ENCODE results near the gene CDH8.
"Not testable (repeated sequence)": the region's sequence is repeated elsewhere in the genome, so short reads cannot be mapped to it uniquely, and the experiment has no call there.

CDH8 gene

DNA sequence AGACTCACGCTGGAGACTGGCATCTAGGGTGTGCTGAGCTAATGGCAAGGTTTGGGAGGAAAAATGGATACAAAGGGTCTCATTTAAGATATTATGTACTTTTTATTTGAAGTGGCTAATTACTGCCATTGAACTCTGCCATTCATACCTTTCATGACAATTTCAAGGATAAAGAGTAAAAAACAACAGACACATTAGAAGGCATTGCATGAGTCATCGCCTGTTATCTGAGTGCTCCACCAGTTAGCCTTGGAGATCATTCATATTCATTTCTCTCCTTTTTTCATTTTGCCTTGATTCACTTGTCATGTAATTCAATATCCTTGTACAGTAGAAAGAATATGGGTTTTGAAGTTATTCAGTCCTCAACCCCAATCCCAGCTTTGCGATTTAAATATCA is 109.5 kb downstream of the CDH8 start:
- Histone ChIP-seq H3K27ac (ENCODE audit: low read length) (no peak overlapping the region), H3K4me3 (ENCODE audit: low read length) (no peak overlapping the region), H3K27me3 (ENCODE audit: control insufficient read depth, insufficient read depth, low read length) (no peaks in the 10 kb centered on the region), H3K36me3 (ENCODE audit: control insufficient read depth, low read depth, low read length) (no peaks in the 10 kb centered on the region), H3K9me3 (ENCODE audit: control insufficient read depth, low read depth, low read length) (no peaks in the 10 kb centered on the region), H3K9ac (ENCODE audit: low read length) (no peak overlapping the region), H3K4me1 (ENCODE audit: control insufficient read depth, low read depth, low read length) (peaks cover 9% of the 10 kb centered on the region)

DNA sequence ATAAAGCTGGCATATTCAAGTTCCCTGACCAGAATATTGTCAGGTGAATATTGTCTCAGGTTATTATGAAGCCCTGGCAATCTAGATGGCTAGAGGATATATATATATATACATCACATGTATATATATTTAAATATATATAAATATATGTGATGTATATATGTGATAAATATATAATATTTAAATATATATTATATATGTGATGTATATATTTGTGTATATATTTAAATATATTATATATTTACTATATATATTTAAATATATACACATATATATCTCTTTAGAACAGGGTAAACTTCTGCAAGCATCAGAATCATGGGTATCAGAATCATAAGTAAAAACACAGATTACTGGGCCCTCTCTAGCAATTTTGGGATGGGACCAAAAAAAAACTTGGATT is 112.6 kb downstream of the CDH8 start:
- no peak overlapping the region for H3K9ac ChIP-seq (ENCODE audit: low read length)
- H3K4me3 ChIP-seq (ENCODE audit: low read length): no peak overlapping the region
- no peak overlapping the region for H3K27ac ChIP-seq (ENCODE audit: low read length)
- H3K36me3 ChIP-seq (ENCODE audit: control insufficient read depth, low read depth, low read length): no peaks in the 10 kb centered on the region
- H3K27me3 ChIP-seq (ENCODE audit: control insufficient read depth, insufficient read depth, low read length): no peaks in the 10 kb centered on the region
- no peaks in the 10 kb centered on the region for H3K9me3 ChIP-seq (ENCODE audit: control insufficient read depth, low read depth, low read length)
- peaks cover 9% of the 10 kb centered on the region for H3K4me1 ChIP-seq (ENCODE audit: control insufficient read depth, low read depth, low read length)

DNA sequence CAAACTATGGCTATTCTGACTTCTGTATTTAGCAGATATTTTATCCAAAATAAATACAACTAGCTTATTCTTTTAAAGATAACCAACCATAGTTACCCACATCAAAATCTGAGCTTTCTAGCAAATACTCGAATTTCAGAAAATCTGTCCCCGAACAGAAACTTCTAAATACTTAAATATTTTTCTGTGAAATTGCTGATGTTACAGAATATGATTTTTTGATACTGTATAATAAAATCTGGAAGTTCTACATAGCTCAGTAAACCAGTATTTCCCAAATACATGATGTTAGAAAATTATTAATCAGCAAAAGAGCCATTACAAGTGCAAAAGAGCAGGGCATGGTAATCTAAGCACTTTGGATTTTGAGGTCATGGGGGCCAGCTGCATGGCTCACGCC is 114.9 kb downstream of the CDH8 start:
- Histone ChIP-seq H3K36me3 (ENCODE audit: control insufficient read depth, low read depth, low read length) (no peaks in the 10 kb centered on the region), H3K27me3 (ENCODE audit: control insufficient read depth, insufficient read depth, low read length) (no peaks in the 10 kb centered on the region), H3K27ac (ENCODE audit: low read length) (no peak overlapping the region), H3K4me1 (ENCODE audit: control insufficient read depth, low read depth, low read length) (peaks cover 3% of the 10 kb centered on the region), H3K4me3 (ENCODE audit: low read length) (no peak overlapping the region), H3K9ac (ENCODE audit: low read length) (no peak overlapping the region), H3K9me3 (ENCODE audit: control insufficient read depth, low read depth, low read length) (no peaks in the 10 kb centered on the region)

DNA sequence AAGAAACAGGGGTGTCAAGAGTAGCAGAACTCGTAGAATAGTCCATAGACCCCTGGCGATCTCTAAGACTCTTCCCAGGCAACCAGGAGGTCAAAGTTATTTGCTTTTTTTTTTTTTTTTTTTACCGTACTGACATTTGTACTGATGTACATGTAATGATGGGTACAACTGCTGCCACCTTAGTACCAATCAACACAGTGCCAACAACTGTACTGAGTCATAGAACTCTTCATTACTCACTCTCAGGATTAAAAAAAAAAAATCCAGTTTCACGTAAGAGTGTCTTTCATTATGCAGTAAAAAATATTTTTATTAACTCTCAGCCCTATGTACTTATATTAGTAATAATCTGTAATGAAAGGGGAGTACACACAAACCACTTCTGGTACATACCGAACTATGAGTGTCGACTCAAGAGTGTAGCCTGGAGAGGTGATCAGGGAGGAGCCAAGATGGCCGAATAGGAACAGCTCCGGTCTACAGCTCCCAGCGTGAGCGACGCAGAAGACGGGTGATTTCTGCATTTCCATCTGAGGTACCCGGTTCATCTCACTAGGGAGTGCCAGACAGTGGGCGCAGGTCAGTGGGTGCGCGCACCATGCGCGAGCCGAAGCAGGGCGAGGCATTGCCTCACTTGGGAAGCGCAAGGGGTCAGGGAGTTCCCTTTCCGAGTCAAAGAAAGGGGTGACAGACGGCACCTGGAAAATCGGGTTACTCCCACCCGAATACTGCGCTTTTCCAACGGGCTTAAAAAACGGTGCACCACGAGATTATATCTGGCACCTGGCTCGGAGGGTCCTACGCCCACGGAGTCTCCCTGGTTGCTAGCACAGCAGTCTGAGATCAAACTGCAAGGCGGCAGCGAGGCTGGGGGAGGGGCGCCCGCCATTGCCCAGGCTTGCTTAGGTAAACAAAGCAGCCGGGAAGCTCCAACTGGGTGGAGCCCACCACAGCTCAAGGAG is 118.1 kb downstream of the CDH8 start:
- peak overlapping the region; percentile 25 for H3K4me3 ChIP-seq (ENCODE audit: low read length)

DNA sequence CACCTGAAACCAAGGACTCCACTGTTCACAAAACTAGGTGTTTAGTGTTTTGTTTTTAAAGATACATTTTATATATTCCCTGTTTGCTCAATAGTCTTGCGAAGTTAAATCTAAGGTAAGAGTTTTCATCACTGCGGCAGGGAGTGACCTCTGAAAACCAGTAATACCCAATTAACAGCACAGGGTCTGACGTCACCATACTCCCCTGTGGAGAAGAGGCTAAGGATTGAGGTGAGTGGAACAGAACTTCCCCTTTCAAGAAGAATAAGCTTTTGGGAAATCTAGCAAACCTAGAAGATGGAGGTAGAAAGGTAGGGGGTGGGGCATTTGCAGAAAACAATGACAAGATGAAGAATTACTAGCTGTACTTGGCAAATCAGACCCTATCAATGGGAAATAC is 120.7 kb downstream of the CDH8 start:
- no peaks in the 10 kb centered on the region for H3K9me3 ChIP-seq (ENCODE audit: control insufficient read depth, low read depth, low read length)
- no peak overlapping the region for H3K4me3 ChIP-seq (ENCODE audit: low read length)
- no peaks in the 10 kb centered on the region for H3K27me3 ChIP-seq (ENCODE audit: control insufficient read depth, insufficient read depth, low read length)

More for the DNA sequence above, 118.1 kb downstream of the CDH8 start:
- not testable (repeated sequence) for H3K27me3 ChIP-seq (ENCODE audit: control insufficient read depth, insufficient read depth, low read length); H3K9me3 ChIP-seq (ENCODE audit: control insufficient read depth, low read depth, low read length); H3K4me1 ChIP-seq (ENCODE audit: control insufficient read depth, low read depth, low read length); H3K36me3 ChIP-seq (ENCODE audit: control insufficient read depth, low read depth, low read length); H3K27ac ChIP-seq (ENCODE audit: low read length)
- H3K9ac ChIP-seq (ENCODE audit: low read length): peak overlapping the region; percentile 36

DNA sequence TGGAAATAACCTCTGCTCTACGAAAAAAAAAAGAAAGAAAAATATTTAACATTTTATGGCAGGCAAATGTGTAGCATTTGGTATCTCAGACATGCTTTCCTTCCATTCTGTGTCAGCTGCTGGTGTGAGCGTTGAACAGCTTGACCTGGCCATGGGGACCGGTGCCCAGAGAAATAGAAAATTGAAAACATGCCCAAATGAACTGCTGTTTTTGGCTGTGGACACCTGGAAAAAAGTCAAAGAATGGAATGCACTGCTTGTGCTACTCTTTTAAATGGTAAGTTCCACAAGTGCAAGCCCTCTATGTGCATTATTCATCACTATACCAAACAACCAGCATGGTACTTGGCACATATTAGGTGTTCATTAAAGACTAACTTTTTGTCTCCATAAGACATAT is 127.2 kb downstream of the CDH8 start:
- Histone ChIP-seq H3K27ac (ENCODE audit: low read length) (no peak overlapping the region), H3K27me3 (ENCODE audit: control insufficient read depth, insufficient read depth, low read length) (no peaks in the 10 kb centered on the region), H3K4me3 (ENCODE audit: low read length) (no peak overlapping the region), H3K9me3 (ENCODE audit: control insufficient read depth, low read depth, low read length) (no peaks in the 10 kb centered on the region), H3K36me3 (ENCODE audit: control insufficient read depth, low read depth, low read length) (no peaks in the 10 kb centered on the region), H3K4me1 (ENCODE audit: control insufficient read depth, low read depth, low read length) (no peaks in the 10 kb centered on the region), H3K9ac (ENCODE audit: low read length) (no peak overlapping the region)

More for the DNA sequence above, 120.7 kb downstream of the CDH8 start:
- H3K4me1 ChIP-seq (ENCODE audit: control insufficient read depth, low read depth, low read length): no peaks in the 10 kb centered on the region
- no peak overlapping the region for H3K27ac ChIP-seq (ENCODE audit: low read length)
- H3K36me3 ChIP-seq (ENCODE audit: control insufficient read depth, low read depth, low read length): no peaks in the 10 kb centered on the region
- H3K9ac ChIP-seq (ENCODE audit: low read length): no peak overlapping the region

DNA sequence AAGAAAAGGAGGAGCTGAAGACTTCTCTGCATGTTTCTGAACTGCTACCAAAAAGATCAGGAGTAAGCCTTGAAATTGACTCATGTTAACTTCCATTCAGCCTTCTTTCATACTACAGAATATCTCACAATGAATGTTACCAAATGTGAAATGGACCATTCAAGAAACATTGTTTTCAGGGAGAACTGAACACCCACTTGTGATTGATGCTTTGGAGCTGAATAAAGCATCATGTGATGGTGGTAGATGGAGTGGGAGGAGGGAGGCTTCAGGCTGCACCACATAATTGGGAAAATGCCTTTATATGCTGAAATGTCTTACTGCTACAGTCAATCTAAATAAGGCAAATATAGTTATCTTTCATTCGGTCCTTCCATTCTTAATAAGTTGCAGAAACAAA is 127.8 kb downstream of the CDH8 start:
- Histone ChIP-seq H3K36me3 (ENCODE audit: control insufficient read depth, low read depth, low read length) (no peaks in the 10 kb centered on the region), H3K4me3 (ENCODE audit: low read length) (no peak overlapping the region), H3K4me1 (ENCODE audit: control insufficient read depth, low read depth, low read length) (no peaks in the 10 kb centered on the region), H3K9ac (ENCODE audit: low read length) (no peak overlapping the region), H3K27me3 (ENCODE audit: control insufficient read depth, insufficient read depth, low read length) (no peaks in the 10 kb centered on the region), H3K27ac (ENCODE audit: low read length) (no peak overlapping the region), H3K9me3 (ENCODE audit: control insufficient read depth, low read depth, low read length) (no peaks in the 10 kb centered on the region)

DNA sequence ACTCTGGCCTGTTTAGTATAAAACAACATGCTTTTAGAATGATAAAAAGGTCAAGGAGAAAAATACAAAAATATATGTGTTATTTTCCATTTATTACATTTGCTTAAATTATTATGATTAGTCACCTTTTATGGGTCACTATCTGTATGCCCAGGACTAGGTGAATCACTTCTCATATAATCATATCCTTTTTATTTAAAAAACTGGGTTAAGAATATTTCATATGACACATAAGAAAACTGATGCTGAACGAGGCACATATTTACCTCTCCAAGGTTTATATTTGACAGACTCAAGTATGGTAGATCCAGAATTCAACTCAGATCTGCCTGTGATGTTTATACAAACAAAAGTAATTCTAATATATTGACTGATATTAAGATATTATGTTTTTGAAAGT is 134.5 kb downstream of the CDH8 start:
- no peak overlapping the region for H3K4me3 ChIP-seq (ENCODE audit: low read length)

DNA sequence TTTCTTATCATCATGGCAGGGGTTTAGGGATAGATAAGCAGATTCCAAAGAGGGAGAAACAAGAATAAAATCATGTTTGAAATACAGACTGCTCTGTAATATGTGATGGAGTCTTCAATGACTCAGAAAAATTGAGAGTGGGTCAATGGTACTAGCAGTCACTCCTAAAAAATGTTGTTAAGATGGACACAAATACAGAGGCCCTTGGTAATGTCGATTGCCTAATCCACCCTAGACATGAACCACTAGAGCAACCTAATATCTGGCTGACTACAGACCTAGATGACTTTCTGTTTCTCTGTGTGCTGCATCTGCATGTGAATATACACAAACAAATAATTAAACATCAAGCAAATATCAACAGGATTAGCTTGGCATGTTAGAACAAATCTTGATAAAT is 135.8 kb downstream of the CDH8 start:
- Histone ChIP-seq H3K4me1 (ENCODE audit: control insufficient read depth, low read depth, low read length) (no peaks in the 10 kb centered on the region), H3K27me3 (ENCODE audit: control insufficient read depth, insufficient read depth, low read length) (no peaks in the 10 kb centered on the region), H3K9ac (ENCODE audit: low read length) (no peak overlapping the region), H3K4me3 (ENCODE audit: low read length) (no peak overlapping the region), H3K27ac (ENCODE audit: low read length) (no peak overlapping the region), H3K9me3 (ENCODE audit: control insufficient read depth, low read depth, low read length) (no peaks in the 10 kb centered on the region), H3K36me3 (ENCODE audit: control insufficient read depth, low read depth, low read length) (no peaks in the 10 kb centered on the region)

More for the DNA sequence above, 134.5 kb downstream of the CDH8 start:
- Histone ChIP-seq H3K9ac (ENCODE audit: low read length) (no peak overlapping the region), H3K9me3 (ENCODE audit: control insufficient read depth, low read depth, low read length) (no peaks in the 10 kb centered on the region), H3K36me3 (ENCODE audit: control insufficient read depth, low read depth, low read length) (no peaks in the 10 kb centered on the region), H3K4me1 (ENCODE audit: control insufficient read depth, low read depth, low read length) (no peaks in the 10 kb centered on the region), H3K27ac (ENCODE audit: low read length) (no peak overlapping the region), H3K27me3 (ENCODE audit: control insufficient read depth, insufficient read depth, low read length) (no peaks in the 10 kb centered on the region)

DNA sequence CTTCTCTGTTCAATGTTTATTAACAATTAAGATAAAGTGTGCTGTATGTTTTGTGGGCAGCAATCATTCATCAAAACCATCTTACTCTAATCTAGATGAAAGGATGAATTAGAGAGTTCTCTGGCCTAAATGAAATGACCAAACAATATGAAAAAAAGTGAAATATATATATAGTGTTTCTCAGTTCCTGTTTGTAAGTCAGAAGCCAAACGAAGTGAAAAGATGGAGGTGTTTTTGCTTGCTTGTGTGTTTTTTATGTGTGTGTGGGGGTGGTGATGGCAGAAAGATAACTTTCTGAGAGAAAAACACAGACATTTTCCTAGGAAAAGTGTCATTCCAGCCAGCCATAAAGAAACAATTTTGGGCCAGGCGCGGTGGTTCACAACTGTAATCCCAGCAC is 138.6 kb downstream of the CDH8 start:
- no peak overlapping the region for H3K4me3 ChIP-seq (ENCODE audit: low read length)
- H3K36me3 ChIP-seq (ENCODE audit: control insufficient read depth, low read depth, low read length): no peaks in the 10 kb centered on the region
- H3K27ac ChIP-seq (ENCODE audit: low read length): no peak overlapping the region
- H3K9ac ChIP-seq (ENCODE audit: low read length): no peak overlapping the region
- no peaks in the 10 kb centered on the region for H3K27me3 ChIP-seq (ENCODE audit: control insufficient read depth, insufficient read depth, low read length)
- H3K9me3 ChIP-seq (ENCODE audit: control insufficient read depth, low read depth, low read length): no peaks in the 10 kb centered on the region
- H3K4me1 ChIP-seq (ENCODE audit: control insufficient read depth, low read depth, low read length): no peaks in the 10 kb centered on the region

DNA sequence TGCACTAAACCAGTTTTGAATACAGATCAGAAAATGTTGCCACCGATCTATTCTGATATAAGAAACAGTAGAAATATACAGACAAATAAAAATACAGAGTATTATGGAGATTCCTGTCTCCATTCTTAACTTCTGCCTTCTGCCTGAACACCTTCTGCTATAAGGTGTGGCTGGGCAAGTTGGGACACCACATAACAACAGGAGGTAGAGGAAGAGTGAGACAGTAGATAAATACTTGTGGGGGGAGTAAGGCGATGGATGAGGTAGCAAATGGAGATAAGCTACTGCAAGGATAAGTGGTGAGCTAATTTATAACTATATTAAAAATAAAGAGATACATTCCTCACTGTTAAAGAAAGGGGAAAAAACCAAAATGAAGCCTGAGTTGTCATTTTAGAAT is 143.7 kb downstream of the CDH8 start:
- no peaks in the 10 kb centered on the region for H3K36me3 ChIP-seq (ENCODE audit: control insufficient read depth, low read depth, low read length)
- no peak overlapping the region for H3K27ac ChIP-seq (ENCODE audit: low read length)
- no peaks in the 10 kb centered on the region for H3K4me1 ChIP-seq (ENCODE audit: control insufficient read depth, low read depth, low read length)
- H3K27me3 ChIP-seq (ENCODE audit: control insufficient read depth, insufficient read depth, low read length): no peaks in the 10 kb centered on the region
- no peaks in the 10 kb centered on the region for H3K9me3 ChIP-seq (ENCODE audit: control insufficient read depth, low read depth, low read length)
- H3K9ac ChIP-seq (ENCODE audit: low read length): no peak overlapping the region
- H3K4me3 ChIP-seq (ENCODE audit: low read length): no peak overlapping the region

DNA sequence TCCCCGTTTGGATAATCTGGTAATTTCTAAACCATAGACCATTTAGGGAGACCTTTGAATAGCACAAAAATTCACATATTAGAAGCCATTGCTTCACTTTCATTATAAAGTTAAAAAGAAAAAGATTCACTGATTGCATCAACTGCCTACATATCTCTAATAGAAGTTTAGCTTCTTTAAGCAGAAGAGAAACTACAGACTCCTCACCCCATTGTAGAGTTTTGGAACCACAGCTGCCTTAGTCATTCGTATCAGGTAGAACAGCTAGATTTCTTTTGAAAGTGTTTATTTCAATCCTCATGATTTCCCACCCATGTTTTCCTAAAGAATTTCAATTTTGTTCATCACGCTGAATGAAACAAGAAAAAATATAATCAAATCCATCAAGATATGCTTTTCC is 144.8 kb downstream of the CDH8 start:
- no peak overlapping the region for H3K9ac ChIP-seq (ENCODE audit: low read length)
- H3K27me3 ChIP-seq (ENCODE audit: control insufficient read depth, insufficient read depth, low read length): no peaks in the 10 kb centered on the region
- H3K27ac ChIP-seq (ENCODE audit: low read length): no peak overlapping the region
- H3K4me1 ChIP-seq (ENCODE audit: control insufficient read depth, low read depth, low read length): no peaks in the 10 kb centered on the region
- H3K4me3 ChIP-seq (ENCODE audit: low read length): no peak overlapping the region
- no peaks in the 10 kb centered on the region for H3K9me3 ChIP-seq (ENCODE audit: control insufficient read depth, low read depth, low read length)
- H3K36me3 ChIP-seq (ENCODE audit: control insufficient read depth, low read depth, low read length): no peaks in the 10 kb centered on the region
